K562 (cell line): ENCODE data around the gene PAF1. TPM values are rescaled to one million over a fixed set of nuclear protein-coding genes. Genes with fewer than 3 reads are reported as not detected.

Experiments used
- CBX3 ChIP-seq, 2 experiments: IDR thresholded peaks; 1 replicate in 1 of 2; 2 replicates in 1 of 2; pipeline ENCODE4 v1.6.1; 2012; ENCODE audit warnings: inconsistent platforms in 2 of 2, low read length in 2 of 2, borderline replicate concordance in 1 of 2, control low read depth in 1 of 2
- CHD7 ChIP-seq: fragments of 200-600 bp; sonication (generic); IDR thresholded peaks from one replicate; pipeline ENCODE4 v1.6.1; 2012; ENCODE audit warnings: mild to moderate bottlenecking, low read depth, low read length, inconsistent platforms
- DMBX1 ChIP-seq: fragments of 250-450 bp; sonication (Bioruptor Pico); IDR thresholded peaks from 2 replicates; pipeline ENCODE4 v1.8.0; 2022; ENCODE audit warnings: inconsistent platforms, mild to moderate bottlenecking, moderate library complexity, borderline replicate concordance
- FOSL1 ChIP-seq: fragments of 200-800 bp; sonication (Bioruptor generic); conservative IDR thresholded peaks from 2 replicates; pipeline ENCODE4 v1.6.1; 2016; ENCODE audit warnings: missing genetic modification characterization, missing compliant biosample characterization
- FOXK1 ChIP-seq: sonication (generic); formaldehyde crosslinking; IDR thresholded peaks from 2 replicates; pipeline ENCODE4 v1.8.0; 2022; ENCODE audit warnings: missing genetic modification reagents, mild to moderate bottlenecking, borderline replicate concordance
- FOXP1 ChIP-seq: sonication (generic); formaldehyde crosslinking; IDR thresholded peaks from 2 replicates; pipeline ENCODE4 v1.8.0; 2022; ENCODE audit warnings: mild to moderate bottlenecking, missing genetic modification reagents
- NFE2 ChIP-seq: IDR thresholded peaks from 2 replicates; pipeline ENCODE4 v1.6.1; 2014; ENCODE audit warnings: antibody characterized with exemption, low read depth
- NRF1 ChIP-seq, 2 experiments: fragments of 450-650 bp; IDR thresholded peaks in 1 of 2; conservative IDR thresholded peaks in 1 of 2; 2 replicates each; pipeline ENCODE4 v1.6.1; 2014; ENCODE audit warnings: mild to moderate bottlenecking in 2 of 2
- POLR2H ChIP-seq: IDR thresholded peaks from 2 replicates; pipeline ENCODE4 v1.6.1; 2016; ENCODE audit warnings: missing genetic modification characterization, low read depth, mild to moderate bottlenecking, control low read depth, missing compliant biosample characterization, moderate library complexity
- SRF ChIP-seq, 2 experiments: fragments of 250-450, 450-650 bp in 1 of 2; sonication (Bioruptor Pico) in 1 of 2; sonication (generic) in 1 of 2; formaldehyde crosslinking; IDR thresholded peaks; 2 replicates each; pipeline versions ENCODE4 v1.5.0 to v1.5.1; 2020 to 2022; ENCODE audit warnings: mild to moderate bottlenecking in 1 of 2, missing genetic modification reagents in 1 of 2
- ZNF212 ChIP-seq: fragments of 450-650 bp; formaldehyde crosslinking; IDR thresholded peaks from 2 replicates; pipeline ENCODE4 v1.4.0; 2020; ENCODE audit warnings: mild to moderate bottlenecking
- ZSCAN32 ChIP-seq: fragments of 450-650 bp; formaldehyde crosslinking; IDR thresholded peaks from 2 replicates; pipeline ENCODE4 v1.4.0; 2020; ENCODE audit warnings: mild to moderate bottlenecking, moderate library complexity
- polyA plus RNA-seq, 8 experiments: library from polyadenylated mRNA; depleted of rRNA in 4 of 8; stranded (reverse) in 5 of 8; unstranded in 3 of 8; fragments of >200 nt; fragmentation: Nextera tagmentation in 2 of 8; fragmentation: Illumina TruSeq in 1 of 8; extraction: Ambion mirVana in 2 of 8; extraction: Trizol in 1 of 8; gene quantifications; 2 replicates each; pipeline versions ENCODE4 v1.2.1 to v1.2.3, GENCODE V29; 2011 to 2014; ENCODE audit warnings: inconsistent platforms in 1 of 8, missing spikeins in 1 of 8
- total RNA-seq, 7 experiments: library from RNA; depleted of rRNA in 6 of 7; stranded (reverse); fragments of >200 nt in 6 of 7; fragmentation: Illumina TruSeq in 2 of 7; extraction: Trizol in 2 of 7; gene quantifications; 2 replicates each; pipeline versions ENCODE4 v1.2.1 to v1.2.3, GENCODE V29; 2011 to 2021; ENCODE audit warnings: low replicate concordance in 1 of 7

PAF1 gene
- total and polyA plus RNA-seq, 9 of the 15 experiments (the other 6 are each of a cell fraction or from before 2014, with no cell fraction given) = 1.5 to 45.0 (median 33.8) TPM

GRCh38 chr19:39412100-39412866 is 21.4 kb upstream of the PAF1 start, which contains the start of gene PLEKHG2 (continued):
- TF ChIP-seq CHD7 (no peak), FOXK1 (CRISPR knock-in tag) (peak; percentile 68; the same call in 1 of the 2 replicates), DMBX1 (CRISPR knock-in tag) (no peak), SRF (CRISPR knock-in tag; IDR thresholded peaks at IDR 0.05) (peak in 1 of 2 experiments; percentile 98; a peak in 2 of 4 replicates), FOSL1 (peak; percentile 79), FOXP1 (0 out of 2 replicates have a peak, but pooled peaks have one; percentile 40), ZNF212 (CRISPR knock-in tag) (0 out of 2 replicates have a peak, but pooled peaks have one; percentile 38), NFE2 (peak; percentile 19; the same call in 1 of the 2 replicates), POLR2H (peak; percentile 99), ZSCAN32 (CRISPR knock-in tag) (0 out of 2 replicates have a peak, but pooled peaks have one; percentile 38), CBX3 (IDR thresholded peaks at IDR 0.05; ENCODE audit: borderline replicate concordance in 1 of 2, low read length in 2 of 2) (peak in 1 of 2 experiments; percentile 82; a peak in 2 of 3 replicates), NRF1 (conservative IDR thresholded peaks at IDR 0.05 in 1 of 2, IDR thresholded peaks at IDR 0.05 in 1 of 2) (peak; percentile 48 to 60)
